Activated gamma-delta T cell treated with Interleukin-2 at 50 U/mL for 16 hours (primary cell): ENCODE results near the gene BNIPL.

Experiments
- DNase-seq: peaks from one replicate; pipeline ENCODE4 v3.0.0-alpha.2; 2020

Gene BNIPL

GRCh38 chr1:151059109-151060006, 23.0 kb downstream of the BNIPL start, which contains the start of gene CDC42SE1:
Gene CDC42SE1 (minus strand): TSS chr1:151059622. CDS start chr1:151055730, 3,892 bp downstream.
- peak; percentile 85 for DNase-seq

- DNase-seq, result no peak
Measured at GRCh38 chr1:151060007-151060656, 23.7 kb downstream of the BNIPL start, which contains the start of gene MLLT11. Gene MLLT11 (plus strand): TSS chr1:151060397. CDS start chr1:151067225, 6,828 bp downstream.

- DNase-seq, result no peak
Measured at GRCh38 chr1:151060657-151061421, 24.5 kb downstream of the BNIPL start.

GRCh38 chr1:151061704-151062103, 25.3 kb downstream of the BNIPL start:
- DNase-seq, result no peak

- DNase-seq, result no peak
Measured at GRCh38 chr1:151062741-151063371, 26.5 kb downstream of the BNIPL start.

GRCh38 chr1:151065089-151065645, 28.8 kb downstream of the BNIPL start:
- no peak for DNase-seq

- DNase-seq, result no peak
Measured at GRCh38 chr1:151067185-151067584, 30.8 kb downstream of the BNIPL start.

GRCh38 chr1:151069103-151069486, 32.7 kb downstream of the BNIPL start:
- no peak for DNase-seq

- DNase-seq, result peak; percentile 84
Measured at GRCh38 chr1:151070474-151071276, 34.3 kb downstream of the BNIPL start, which contains the start of gene GABPB2. Gene GABPB2 (plus strand): TSS chr1:151070761. CDS start chr1:151088190, 17,429 bp downstream.

- DNase-seq, result no peak
Measured at GRCh38 chr1:151072224-151072623, 35.8 kb downstream of the BNIPL start.

GRCh38 chr1:151085953-151086559, 49.7 kb downstream of the BNIPL start:
- DNase-seq, result no peak
